ENCODE results near the gene NACC2.

NACC2 gene, protein sequence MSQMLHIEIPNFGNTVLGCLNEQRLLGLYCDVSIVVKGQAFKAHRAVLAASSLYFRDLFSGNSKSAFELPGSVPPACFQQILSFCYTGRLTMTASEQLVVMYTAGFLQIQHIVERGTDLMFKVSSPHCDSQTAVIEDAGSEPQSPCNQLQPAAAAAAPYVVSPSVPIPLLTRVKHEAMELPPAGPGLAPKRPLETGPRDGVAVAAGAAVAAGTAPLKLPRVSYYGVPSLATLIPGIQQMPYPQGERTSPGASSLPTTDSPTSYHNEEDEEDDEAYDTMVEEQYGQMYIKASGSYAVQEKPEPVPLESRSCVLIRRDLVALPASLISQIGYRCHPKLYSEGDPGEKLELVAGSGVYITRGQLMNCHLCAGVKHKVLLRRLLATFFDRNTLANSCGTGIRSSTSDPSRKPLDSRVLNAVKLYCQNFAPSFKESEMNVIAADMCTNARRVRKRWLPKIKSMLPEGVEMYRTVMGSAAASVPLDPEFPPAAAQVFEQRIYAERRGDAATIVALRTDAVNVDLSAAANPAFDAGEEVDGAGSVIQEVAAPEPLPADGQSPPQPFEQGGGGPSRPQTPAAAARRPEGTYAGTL

DNA sequence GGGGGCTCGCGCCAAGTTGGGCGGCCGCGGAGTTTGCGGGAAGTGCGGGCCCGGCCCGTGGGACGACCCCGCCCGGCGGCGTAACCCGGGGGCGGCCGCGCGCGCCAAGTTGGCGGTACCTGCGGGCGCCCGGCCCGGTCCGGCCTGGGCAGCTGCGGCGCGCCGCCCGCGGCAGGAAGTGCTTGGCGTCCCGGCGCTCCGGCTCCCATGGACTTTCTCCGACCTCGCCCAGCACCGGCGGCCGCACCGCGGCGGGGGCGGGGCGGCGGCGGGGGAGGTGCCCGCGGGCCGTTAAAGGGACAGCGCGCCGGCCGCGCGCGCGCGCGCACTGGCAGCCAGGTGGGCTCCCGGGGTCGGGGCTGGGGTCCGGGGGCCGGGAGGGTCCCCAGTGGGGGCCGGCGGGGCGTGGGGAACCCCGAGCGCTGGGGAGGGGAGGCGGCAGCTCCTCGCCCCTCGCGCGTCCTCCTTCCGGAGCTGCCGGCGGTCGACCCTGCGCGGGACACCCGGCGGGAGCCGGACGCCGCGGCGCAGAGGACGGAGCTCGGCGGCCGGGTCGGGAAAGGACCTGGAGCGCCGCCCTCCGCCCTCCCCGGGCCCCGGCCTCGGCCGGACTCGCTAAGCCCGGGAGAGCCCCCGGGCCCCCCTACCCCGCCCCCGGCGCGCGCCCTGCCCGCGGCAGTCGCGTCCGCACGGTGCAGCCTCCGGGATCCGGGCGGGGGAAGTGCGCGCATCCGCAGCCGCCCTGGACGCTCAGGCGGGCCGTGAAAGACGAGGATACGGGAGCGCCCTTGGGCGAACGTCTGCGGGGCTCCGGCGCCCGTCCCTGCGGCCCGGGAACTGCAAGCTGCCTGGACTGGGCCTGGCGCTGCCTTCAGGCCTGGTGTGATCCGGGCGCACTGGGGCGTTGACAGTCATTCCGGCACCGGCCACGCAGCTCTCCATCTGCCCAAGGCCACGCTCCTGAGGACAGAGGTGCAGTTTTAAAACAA, at the start of gene NACC2:
Gene NACC2, minus strand, starts transcription at position 220 of the 989 bp plus-strand sequence. CDS start 44,768 bp downstream, outside the sequence.
- no peak for DNase-seq

DNA sequence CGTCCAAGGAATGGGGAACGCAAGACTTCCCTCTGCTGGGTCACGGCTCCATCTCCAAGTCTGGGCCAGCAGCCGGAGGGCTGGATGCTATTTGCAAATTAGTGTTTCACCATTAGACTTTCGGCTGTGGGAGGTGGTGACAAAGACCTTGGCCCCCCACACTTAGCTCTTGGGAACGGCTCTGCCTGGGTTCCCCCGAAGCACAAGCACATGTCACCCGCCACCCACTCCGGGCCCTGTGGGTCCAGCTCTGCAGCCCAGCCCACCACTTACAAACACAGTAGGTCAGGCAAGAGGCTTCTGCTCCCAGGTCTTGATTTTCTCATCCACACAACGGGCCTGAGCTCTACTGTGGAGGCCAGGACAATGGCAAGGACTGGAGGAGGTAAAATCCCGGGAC, 49.4 kb upstream of the NACC2 start:
- DNase-seq: no peak

DNA sequence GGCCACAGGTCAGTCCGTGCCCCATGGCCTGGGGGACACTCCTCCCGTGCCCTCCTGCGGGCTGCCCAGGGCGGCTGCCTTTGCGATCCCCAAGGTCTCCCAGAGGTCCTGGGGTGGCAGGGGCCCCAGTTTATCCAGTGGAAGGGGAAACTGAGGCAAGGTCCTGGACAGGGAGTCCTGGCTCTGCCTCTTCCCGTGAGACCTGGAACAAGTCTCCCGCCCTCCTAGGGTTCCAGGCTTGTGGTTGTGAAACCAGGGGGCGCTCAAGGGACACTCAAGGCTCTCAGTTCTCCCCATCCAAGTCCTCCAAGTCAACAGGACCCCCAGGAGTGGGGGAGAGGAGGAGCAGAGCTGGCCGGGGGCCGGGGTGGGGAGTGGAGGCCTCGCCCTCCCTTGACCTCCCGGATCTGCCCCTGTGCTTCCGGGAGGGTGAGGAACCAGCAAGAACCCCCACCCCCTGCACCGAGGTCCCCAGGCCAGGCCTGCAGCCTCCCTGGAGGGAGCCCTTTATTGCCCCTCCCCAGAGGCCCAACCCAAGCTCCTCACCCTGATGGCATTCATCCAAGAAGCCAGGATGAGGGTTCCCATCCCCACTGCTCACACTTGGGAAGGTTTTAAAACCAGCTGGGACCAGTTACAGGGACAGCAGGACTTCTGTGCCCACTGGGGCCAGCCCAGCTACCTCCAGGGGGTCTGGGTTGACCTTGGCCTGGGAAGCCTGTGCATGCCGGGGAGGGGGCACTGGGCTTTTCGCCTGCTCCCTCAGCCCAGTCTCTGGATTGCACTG, 48.3 kb upstream of the NACC2 start:
- no peak for DNase-seq

DNA sequence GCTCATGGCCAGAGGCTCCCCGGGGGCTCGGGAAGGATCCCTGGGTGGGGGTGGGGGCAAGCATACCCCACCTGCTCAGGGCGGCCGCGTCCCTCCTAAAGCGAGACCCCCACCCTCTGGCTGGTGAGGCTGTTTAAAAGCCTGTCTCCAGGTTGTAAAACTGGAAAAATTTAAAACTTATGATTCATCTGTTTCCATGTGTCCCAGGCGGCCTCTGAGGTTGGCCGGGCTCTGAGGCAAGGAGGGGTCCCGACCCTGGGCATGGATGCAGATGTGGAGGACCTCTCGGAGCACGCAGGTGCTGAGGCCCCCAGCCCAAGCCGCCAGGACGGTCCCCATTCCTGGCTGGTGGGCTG, 47.7 kb upstream of the NACC2 start:
- DNase-seq: no peak

DNA sequence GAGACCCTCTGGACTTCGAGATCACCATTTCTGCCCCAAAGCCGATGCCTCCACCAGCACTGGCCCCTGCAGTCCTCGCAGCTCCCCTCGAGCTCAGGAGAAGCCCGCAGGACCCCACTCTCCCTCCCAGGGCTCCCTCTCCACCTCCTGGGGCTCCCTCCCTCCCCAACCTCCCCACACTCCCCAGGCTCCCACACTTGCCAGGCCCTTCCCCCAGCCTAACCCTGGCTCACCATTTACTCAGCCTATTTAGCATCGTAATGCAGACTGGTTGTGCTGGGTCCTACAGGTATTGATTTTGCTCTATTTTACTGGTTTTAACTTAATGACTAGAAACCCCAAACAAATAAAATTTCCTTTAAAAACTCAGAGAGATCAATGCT, 47.3 kb upstream of the NACC2 start:
- DNase-seq: no peak

DNA sequence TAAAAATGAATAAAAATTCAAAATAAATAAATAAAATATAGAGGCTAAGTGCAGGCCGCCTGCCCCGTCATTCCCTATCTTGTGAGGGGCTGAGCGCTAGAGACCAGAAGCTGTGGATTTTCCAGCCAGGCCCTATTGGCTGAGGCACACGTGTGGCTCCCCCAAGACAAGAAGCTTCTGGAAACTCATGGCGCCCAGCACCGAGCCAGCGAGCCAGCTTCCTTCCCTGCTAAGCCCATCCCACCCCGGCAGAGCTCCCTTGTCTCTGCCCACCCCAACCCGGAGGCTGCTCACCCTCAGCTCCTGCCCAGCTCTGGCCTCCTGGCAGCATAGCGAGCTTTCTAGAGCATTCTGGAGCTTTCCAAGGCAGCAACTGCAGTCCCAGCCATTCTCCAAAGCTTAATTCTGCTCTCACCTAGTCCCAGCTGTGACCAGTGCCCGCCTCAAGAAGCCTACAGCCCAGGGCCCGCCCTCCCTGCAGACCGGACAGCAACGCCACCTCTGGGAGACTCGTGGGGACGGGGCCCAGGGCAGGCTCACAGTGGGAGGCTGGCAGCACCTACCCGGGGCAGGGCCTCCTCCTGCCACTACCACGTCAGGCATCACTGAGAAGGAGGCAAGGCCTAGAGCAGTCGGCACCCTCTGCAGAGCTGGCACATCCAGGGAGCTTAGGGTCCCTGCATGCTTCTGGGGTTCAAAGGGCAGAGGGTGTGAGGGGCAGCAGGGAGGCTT, 46.8 kb upstream of the NACC2 start:
- no peak for DNase-seq

DNA sequence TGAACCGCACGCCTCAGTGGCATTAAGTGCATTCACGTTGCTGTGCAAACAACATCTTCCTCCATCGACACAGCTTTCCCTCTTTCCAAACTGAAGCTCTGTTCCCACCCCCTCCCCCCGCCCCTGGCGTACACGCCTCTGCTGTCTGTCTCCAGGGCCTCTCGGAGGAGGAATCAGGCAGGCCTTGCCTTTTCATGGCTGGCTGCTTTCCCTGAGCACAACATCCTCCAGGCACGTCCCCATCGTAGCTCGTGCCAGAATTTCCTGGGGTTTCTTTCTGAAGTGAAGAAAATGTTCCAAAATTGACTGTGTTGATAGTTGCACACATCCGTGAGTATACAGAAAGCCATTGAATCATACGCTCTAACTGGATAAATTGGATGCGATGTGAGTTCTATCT, 45.9 kb upstream of the NACC2 start:
- DNase-seq: no peak

DNA sequence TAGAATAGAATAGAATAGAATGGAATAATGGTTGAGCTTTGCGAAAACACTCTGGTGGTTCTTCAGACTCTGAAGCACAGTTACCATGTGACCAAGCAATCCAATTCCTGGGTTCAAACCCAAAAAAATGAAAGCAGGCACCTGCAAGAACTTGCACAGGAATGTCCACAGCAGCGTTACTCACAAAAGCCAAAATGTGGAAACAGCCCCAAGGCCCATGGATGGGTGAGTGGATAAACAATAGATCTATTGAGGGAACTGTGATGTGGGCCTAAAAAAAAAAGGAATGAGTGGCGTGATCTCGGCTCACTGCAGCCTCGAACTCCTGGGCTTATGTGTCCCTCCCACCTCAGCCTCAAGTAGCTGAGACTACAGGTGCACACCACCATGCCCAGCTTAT, 45.0 kb upstream of the NACC2 start:
- no peak for DNase-seq

DNA sequence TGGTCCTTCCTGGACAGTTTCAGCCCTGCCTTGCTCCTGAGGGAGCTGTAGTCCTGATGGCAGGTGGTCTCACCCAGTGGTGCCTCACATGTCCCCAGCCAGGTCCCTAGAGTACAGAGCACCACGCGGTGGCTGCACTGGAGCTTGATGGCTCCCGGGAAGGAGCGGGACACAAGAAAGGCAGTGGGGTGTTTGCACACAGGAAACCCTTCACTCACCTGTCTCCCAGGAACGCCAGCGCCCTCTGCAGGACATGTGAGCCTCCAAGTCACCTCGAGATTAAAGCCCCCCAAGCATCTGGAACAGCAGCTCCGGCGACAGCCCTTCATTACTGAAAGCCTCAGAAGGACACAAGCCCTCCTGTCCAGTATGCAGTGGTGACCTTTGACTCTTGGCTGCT, 43.5 kb upstream of the NACC2 start:
- no peak for DNase-seq

DNA sequence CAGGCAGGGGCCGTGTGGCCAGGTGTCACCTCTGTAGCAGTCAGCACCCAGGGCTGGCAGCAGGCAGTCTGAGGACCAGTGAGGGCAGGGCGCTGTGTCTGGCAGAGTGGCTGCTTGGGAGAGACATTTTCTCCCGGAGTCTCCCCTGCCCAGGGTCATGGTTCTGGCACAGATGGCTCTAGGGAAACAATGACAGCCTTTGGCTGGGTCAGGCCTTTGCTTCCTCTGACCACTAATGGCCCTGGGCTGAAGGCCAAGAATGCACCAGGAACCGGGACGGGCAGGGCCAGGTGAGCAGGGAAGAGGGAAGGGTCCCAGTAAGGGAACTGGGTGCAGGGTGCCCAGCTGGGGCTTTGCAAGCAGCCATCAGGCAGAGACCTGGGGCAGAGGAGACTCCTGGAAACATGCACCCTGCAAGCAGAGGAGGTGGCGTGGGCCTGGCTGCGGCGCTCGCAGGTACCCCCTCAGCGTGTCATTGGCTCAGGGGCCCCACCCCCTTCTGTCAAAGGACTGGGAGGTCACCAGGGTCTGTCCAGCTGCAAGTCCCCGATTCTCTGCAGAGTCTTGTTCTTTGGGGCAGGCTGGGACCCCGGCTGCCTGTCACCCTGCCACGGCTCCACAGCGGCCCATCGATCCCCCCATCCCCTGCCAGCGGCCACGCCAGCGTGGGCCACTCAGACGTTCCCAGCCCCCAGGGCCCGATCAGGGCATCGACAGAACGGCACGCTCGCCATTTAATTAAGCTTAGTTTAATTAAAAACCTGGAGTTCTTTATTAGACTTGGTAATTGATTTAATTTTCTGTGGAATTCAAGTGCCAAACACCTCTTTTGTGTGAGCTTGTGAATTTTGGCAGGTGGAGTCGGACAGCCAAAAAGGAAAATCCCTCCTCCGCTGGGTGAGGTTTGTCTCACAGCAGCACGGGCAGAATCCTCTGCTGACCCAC, 42.5 kb upstream of the NACC2 start:
- DNase-seq: no peak

DNA sequence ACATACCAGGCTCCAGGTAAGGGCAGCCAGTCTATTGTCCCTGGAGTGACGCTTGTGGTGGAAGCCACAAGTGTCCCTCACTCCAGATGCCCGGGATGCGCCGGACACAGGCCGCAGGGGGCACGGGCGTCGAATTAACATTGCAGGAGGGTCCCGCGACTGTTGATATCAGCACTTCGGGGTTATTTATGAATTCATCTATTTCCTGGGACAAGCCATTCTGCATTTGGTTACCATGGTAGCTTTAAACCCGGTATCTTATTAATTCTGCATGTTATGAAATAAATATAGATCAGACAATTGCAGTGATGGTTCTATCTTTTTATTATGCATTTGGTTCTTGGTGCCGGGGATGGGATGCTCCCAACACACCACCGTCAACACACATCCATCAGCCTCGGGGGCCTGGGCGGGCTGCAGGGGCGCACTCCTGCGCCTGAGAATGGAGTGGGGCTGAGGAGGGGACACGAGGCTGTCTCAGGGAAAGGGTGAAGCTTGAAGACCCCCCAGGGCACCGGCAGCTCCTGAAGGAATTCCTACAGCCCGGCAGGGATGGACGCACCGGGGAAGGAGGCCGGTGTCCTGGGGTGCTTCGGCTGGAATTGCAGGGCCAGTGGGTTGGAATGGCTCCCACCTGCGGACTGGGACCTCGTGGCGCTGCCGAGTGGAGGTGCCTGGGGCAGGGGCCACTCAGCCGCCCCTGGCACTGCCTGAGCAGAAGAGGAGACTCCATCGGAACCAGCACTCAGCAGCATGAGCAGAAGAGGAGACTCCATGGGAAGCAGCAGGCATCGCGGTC, 41.2 kb upstream of the NACC2 start:
- DNase-seq: no peak

DNA sequence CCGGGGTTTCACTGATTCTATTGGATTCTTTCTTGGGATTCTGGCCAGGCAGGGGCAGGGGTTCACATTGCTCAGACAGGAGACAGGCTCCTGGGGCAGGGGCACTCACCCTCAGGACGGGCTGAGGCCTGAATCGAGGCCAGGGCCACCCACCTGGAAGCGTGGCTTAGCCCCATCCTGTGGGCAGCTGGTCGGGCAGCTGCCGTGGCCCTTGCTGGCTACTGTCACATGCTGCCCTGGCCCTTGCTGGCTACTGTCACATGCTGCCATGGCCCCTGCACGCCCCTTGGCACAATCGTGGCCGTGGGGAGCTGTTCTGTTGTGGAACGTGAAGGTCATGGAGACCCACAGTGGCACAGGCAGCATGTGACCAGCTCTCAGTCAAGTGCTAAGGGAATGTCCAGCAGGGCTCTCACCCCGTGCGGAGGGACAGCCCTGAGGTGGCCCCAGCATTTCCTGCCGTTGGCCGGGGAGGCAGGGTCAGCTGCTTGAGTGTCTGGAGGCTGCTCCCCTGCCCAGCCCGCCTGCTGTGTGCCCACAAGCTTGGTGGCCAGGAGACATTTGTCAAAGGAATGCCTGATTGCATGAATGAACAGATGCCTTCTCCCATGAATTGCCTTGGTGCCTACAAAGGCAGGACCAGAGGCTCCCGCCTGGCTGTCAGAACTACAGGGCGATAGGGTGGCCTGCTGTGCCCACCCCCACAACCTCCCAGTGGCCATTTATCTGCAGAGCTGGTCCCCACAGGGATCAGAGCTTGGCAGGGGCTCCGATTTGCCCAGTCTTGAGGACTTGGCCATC, 40.4 kb upstream of the NACC2 start:
- peak; percentile 71 for DNase-seq

DNA sequence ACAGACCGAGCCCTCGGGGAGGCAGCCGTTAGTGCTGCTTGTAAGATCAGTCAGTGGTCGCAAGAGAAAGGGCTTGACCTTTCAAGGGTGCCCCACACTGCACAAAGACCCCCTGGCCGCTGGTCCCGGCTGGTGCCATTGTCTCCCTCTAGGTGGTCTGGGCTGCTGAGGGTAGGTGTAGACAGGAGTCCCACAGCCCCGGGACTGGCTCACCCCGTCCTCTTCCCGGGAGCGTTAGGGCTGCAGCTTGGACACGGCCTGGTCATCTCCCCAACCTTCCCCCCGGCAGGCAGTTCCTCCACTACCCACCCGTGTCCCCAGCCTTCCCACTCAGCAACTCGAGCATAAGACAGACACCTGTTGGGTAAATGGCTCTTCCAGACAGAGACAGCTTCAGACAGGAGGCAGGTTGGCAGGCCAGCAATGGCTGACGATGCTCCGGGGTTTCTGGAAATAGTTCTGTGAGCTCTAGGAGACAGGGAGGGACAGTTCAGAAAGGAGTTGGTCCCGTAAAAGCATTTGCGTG, 38.9 kb upstream of the NACC2 start:
- DNase-seq: peak; percentile 63

DNA sequence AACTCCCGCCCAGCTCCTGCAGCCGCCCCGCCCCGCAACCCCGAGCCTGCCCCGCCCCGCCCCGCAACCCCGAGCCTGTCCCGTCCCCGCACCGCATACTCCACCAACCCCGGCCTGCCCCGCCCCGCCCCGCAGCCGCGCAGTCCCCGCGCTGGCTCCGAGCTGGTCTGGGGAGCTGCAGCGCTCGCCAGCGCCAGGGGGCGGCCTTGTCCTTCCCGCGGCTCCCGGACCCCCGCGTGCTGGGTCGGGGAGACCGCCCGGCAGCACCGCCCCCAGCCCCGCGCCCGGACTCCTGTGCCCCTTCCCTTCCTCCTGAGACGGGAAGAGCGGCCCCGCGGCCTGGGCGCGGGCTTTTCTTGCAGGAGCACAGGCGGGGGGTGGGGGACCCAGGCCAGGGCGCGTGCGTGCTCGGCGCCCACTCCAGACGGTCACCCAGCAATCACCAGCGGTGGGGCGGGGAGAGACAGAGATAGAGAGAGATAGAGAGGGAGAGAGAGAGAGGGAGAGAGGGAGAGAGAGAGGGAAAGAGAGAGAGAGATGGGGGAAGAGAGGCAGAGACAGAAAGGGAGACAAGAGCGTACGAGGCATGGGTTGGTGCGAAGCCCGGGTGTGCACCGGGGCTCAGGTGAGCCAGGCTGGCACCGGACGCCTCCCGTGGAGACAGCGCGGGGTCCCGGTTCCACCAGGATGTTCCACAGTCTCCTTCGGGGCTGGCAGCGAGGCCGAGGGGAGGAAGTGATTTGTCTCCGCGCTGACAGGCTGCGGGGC, 38.3 kb upstream of the NACC2 start:
- DNase-seq: peak; percentile 73

DNA sequence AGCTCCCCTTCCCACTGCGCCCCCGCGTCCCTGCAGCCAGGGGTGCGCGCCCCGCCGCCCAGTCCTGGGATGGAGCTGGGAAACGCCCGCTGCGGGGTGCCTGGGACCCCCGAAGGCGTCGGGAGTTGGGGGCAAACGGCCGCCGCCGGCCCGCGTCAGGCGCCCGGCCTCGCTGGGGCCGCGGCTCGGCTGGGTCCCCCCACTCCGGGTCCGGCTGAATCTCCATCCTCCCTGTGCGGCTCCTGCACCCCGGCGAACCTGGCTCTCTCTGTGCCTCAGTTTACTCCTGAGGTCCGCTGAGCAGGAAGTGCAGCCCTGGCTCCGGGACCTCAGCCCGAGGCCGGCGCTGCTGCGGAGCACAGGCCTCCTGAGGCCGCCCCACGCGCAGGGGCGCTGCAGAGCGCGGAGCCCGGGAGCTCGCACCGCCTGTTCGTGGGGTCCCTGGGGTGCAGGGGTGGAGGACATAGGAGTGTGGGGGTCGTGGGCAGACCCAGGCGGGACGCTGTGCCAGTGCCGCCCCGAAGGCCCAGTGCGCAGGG, 37.5 kb upstream of the NACC2 start:
- no peak for DNase-seq

DNA sequence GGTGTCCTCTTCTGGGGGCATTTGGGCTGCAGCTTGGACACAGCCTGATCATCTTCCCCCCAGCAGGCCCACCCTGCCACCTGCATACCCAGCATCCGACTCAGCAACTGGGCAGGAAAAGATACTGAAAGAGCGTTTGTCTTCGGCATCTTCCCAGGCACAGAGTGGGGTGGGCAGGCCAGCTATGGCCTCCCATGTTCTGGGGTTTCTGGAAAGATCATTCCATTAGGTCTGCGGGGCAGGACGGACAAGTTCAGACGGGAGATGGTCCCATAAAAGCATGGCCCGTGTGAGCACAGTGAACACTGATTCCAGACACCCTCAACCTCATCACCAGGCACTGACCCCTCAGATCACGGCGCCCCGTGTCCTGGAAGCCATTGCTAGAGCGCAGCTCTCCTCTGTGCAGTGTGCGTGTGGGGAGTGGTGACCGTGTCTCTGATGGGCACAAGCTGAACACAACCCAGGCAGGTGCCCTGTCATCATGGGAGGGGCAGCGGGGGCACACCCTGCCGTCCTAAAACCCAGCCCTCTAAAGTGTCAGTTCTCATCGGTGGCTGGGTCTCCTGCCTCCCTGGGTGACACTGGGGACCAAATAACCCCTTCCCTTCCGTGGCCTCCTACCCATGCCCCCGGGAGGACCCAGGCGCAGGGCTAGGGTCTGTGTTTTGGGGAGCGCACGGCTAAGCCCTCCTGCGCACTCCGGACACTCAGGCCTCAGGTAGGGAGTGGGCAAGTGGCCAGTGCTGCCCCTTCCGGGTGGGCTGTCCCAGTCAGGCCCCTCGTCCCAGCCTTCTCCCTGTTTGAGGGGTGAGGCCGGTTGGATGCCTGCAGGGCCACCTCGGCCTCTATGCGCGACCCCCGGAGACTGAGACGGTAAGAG, 36.8 kb upstream of the NACC2 start:
- DNase-seq: no peak

DNA sequence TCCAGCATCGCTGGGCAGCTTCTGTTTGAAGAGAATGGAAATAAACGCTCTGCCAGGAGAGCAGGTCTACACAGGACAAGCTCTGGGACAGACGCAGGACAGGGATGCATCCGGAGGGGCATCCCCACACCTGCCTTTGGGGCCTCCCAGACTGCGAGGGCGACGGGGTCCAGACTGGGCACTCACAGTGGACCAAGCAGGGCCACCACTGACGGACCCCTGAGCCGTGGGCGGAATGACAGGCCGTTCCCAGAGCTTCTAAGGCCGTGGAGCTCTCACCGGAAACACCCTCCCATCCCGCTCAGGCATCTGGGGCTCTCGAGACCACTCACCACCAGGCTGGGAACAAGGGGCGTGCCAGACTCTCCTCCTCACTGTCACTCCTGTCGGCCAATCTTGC, 34.1 kb upstream of the NACC2 start:
- DNase-seq: no peak
